Measurements from ENCODE around the gene PNMT. TPM values are rescaled to one million over a fixed set of nuclear protein-coding genes. Genes with fewer than 3 reads are reported as not detected.
A peak's percentile ranks its signal among the peaks of the same experiment; 100 is the strongest.

Gene PNMT
- total and polyA plus RNA-seq, 2 of the 13 experiments (the other 11 are each of a cell fraction or from before 2014, with no cell fraction given) = 0.25 TPM; not detected in 1

GRCh38 chr17:39628655-39629493 is 39.4 kb upstream of the PNMT start:
- H3K27ac ChIP-seq (ENCODE audit: extremely low read length, insufficient read depth, low read length) = no peak overlapping the region
- no peak overlapping the region for H3K9ac ChIP-seq (ENCODE audit: insufficient read depth, low read depth, low read length)
- H3K79me2 ChIP-seq (ENCODE audit: insufficient read depth, low read length) = no peaks in the 10 kb centered on the region
- ChIA-PET CTCF (ENCODE audit: low intra/inter-chr PET ratio, low total read pairs) (no interaction called here), POLR2A (interaction anchor here (1.1 to 3.3 kb wide), 4 partner anchors 9 to 111 kb away, joined by 4 to 11 read pairs (median 8); partner anchors contain the start of genes MIEN1 and STARD3)
- BruUV-seq (replicated peaks) = no TSS peak
- peak; percentile 5; the same call in 1 of the 3 replicates for ATAC-seq
- peak overlapping the region; percentile 36; the same call in 1 of the 2 replicates for H3K4me2 ChIP-seq (ENCODE audit: low read depth, low read length)
- intact Hi-C loops (cut with micrococcal nuclease; ENCODE audit: unreplicated experiment) (no loop called here), in situ Hi-C loops (cut with HindIII; ENCODE audit: extremely low pct_ligation_motif_present, low pct_unique_long_range_greater_than_20kb) (no loop called here)
- H3K4me1 ChIP-seq (ENCODE audit: insufficient read depth, low read length) = peaks cover 81% of the 10 kb centered on the region
- H3K27me3 ChIP-seq (ENCODE audit: control insufficient read depth in 1 of 2, insufficient read depth in 2 of 2, low read length in 2 of 2) = peaks cover 20 to 85% of the 10 kb centered on the region in 2 experiments; a peak in 4 of 5 replicates
- no peak for DNase-seq (ENCODE audit: low spot score)
- no peaks in the 10 kb centered on the region for H4K20me1 ChIP-seq (ENCODE audit: insufficient read depth, low read length)
- WGBS (ENCODE audit: low lambda C conversion rate) = 18% methylated on average over 10 of the region's 10 CpGs
- peak; percentile 39 for FAIRE-seq
- no peak overlapping the region for H3K4me3 ChIP-seq (replicated peaks in 1 of 3; ENCODE audit: insufficient read depth in 1 of 3, low read depth in 2 of 3, low read length in 3 of 3)
- H3K36me3 ChIP-seq (replicated peaks in 1 of 2; ENCODE audit: control insufficient read depth in 1 of 2, insufficient read depth in 2 of 2, low read length in 2 of 2) = no peaks in the 10 kb centered on the region
- no peaks in the 10 kb centered on the region for H3K9me3 ChIP-seq (ENCODE audit: low read length)
- no peak overlapping the region for H2AFZ ChIP-seq (ENCODE audit: low read length)
- TF ChIP-seq GABPB1 (CRISPR knock-in tag; IDR thresholded peaks at IDR 0.05) = 0 out of 2 replicates have a peak, but pooled peaks have one; percentile 11
- TF ChIP-seq, protein P1, sequence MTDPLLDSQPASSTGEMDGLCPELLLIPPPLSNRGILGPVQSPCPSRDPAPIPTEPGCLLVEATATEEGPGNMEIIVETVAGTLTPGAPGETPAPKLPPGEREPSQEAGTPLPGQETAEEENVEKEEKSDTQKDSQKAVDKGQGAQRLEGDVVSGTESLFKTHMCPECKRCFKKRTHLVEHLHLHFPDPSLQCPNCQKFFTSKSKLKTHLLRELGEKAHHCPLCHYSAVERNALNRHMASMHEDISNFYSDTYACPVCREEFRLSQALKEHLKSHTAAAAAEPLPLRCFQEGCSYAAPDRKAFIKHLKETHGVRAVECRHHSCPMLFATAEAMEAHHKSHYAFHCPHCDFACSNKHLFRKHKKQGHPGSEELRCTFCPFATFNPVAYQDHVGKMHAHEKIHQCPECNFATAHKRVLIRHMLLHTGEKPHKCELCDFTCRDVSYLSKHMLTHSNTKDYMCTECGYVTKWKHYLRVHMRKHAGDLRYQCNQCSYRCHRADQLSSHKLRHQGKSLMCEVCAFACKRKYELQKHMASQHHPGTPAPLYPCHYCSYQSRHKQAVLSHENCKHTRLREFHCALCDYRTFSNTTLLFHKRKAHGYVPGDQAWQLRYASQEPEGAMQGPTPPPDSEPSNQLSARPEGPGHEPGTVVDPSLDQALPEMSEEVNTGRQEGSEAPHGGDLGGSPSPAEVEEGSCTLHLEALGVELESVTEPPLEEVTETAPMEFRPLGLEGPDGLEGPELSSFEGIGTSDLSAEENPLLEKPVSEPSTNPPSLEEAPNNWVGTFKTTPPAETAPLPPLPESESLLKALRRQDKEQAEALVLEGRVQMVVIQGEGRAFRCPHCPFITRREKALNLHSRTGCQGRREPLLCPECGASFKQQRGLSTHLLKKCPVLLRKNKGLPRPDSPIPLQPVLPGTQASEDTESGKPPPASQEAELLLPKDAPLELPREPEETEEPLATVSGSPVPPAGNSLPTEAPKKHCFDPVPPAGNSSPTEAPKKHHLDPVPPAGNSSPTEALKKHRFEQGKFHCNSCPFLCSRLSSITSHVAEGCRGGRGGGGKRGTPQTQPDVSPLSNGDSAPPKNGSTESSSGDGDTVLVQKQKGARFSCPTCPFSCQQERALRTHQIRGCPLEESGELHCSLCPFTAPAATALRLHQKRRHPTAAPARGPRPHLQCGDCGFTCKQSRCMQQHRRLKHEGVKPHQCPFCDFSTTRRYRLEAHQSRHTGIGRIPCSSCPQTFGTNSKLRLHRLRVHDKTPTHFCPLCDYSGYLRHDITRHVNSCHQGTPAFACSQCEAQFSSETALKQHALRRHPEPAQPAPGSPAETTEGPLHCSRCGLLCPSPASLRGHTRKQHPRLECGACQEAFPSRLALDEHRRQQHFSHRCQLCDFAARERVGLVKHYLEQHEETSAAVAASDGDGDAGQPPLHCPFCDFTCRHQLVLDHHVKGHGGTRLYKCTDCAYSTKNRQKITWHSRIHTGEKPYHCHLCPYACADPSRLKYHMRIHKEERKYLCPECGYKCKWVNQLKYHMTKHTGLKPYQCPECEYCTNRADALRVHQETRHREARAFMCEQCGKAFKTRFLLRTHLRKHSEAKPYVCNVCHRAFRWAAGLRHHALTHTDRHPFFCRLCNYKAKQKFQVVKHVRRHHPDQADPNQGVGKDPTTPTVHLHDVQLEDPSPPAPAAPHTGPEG (CRISPR knock-in tag; IDR thresholded peaks at IDR 0.05) = no peak
- TF ChIP-seq NKX3-1 (CRISPR knock-in tag; IDR thresholded peaks at IDR 0.05) = no peak
- TF ChIP-seq ZNF574 (CRISPR knock-in tag; IDR thresholded peaks at IDR 0.05) = peak; percentile 26; the same call in 1 of the 2 replicates
- TF ChIP-seq ZNF768 (CRISPR knock-in tag; IDR thresholded peaks at IDR 0.05) = peak; percentile 90
- TF ChIP-seq, protein P2, sequence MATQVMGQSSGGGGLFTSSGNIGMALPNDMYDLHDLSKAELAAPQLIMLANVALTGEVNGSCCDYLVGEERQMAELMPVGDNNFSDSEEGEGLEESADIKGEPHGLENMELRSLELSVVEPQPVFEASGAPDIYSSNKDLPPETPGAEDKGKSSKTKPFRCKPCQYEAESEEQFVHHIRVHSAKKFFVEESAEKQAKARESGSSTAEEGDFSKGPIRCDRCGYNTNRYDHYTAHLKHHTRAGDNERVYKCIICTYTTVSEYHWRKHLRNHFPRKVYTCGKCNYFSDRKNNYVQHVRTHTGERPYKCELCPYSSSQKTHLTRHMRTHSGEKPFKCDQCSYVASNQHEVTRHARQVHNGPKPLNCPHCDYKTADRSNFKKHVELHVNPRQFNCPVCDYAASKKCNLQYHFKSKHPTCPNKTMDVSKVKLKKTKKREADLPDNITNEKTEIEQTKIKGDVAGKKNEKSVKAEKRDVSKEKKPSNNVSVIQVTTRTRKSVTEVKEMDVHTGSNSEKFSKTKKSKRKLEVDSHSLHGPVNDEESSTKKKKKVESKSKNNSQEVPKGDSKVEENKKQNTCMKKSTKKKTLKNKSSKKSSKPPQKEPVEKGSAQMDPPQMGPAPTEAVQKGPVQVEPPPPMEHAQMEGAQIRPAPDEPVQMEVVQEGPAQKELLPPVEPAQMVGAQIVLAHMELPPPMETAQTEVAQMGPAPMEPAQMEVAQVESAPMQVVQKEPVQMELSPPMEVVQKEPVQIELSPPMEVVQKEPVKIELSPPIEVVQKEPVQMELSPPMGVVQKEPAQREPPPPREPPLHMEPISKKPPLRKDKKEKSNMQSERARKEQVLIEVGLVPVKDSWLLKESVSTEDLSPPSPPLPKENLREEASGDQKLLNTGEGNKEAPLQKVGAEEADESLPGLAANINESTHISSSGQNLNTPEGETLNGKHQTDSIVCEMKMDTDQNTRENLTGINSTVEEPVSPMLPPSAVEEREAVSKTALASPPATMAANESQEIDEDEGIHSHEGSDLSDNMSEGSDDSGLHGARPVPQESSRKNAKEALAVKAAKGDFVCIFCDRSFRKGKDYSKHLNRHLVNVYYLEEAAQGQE (IDR thresholded peaks at IDR 0.05; ENCODE audit: borderline replicate concordance in 1 of 2, low read depth in 1 of 2, low read length in 2 of 2) = no peak
- no peak for TF ChIP-seq EHMT2 (IDR thresholded peaks at IDR 0.05; ENCODE audit: borderline replicate concordance, low read depth, low read length)
- no peak for TF ChIP-seq KDM5B (CRISPR knock-in tag; IDR thresholded peaks at IDR 0.05; ENCODE audit: borderline replicate concordance)
